NT2/D1 (cell line): ENCODE results near the gene TCIRG1.

ENCODE experiments used
- SUZ12 ChIP-seq: IDR thresholded peaks from 2 replicates; pipeline ENCODE4 v1.6.1; 2011; ENCODE audit not compliant: insufficient read length, insufficient read depth; ENCODE audit errors: extremely low read depth
- YY1 ChIP-seq: IDR thresholded peaks from 2 replicates; pipeline ENCODE4 v1.6.1; 2011; ENCODE audit not compliant: insufficient read length, insufficient read depth
- ZNF274 ChIP-seq: IDR thresholded peaks from 2 replicates; pipeline ENCODE4 v1.6.1; 2011; ENCODE audit warnings: mild to moderate bottlenecking, low read depth, low read length

DNA sequence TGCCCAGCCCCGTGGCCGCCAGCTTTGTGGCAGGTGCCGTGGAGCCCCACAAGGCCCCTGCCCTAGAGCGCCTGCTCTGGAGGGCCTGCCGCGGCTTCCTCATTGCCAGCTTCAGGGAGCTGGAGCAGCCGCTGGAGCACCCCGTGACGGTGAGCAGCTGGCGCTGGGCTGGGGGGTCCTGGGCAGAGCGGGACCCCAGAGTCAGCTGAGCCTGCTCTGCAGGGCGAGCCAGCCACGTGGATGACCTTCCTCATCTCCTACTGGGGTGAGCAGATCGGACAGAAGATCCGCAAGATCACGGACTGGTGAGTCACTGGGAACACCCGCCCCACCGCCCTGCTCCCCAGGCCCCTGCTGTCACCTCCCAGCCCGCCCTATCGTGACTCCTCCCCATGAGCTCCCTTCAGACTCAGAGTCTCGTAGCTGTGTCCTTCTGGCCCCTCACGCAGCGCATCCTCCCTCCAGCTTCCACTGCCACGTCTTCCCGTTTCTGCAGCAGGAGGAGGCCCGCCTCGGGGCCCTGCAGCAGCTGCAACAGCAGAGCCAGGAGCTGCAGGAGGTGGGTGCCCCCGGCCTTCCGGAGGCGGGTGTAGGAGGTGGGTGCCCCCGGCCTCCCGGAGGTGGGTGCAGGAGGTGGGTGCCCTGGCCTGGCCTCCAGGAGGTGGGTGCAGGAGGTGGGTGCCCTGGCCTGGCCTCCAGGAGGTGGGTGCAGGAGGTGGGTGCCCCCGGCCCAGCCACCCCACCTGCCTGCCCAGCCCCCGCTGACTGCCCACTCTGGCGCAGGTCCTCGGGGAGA is 4.7 kb downstream of the TCIRG1 start:
- TF ChIP-seq YY1: no peak
- no peak for TF ChIP-seq SUZ12
- TF ChIP-seq ZNF274: no peak
